Thoracic aorta (tissue), 2 donors: ENCODE data around the gene CYS1. TPM values are rescaled to one million over a fixed set of nuclear protein-coding genes. Genes with fewer than 3 reads are reported as not detected.

Source experiments
- ATAC-seq: fragments of 150-250 bp; one replicate; pipeline ENCODE4 v1.8.0; 2017; ENCODE audit warnings: low read depth; ENCODE audit not compliant: insufficient number of reproducible peaks, low FRiP score
- DNase-seq: peaks from one replicate; pipeline ENCODE4 v3.0.0-alpha.2; 2020; ENCODE audit warnings: low spot score
- H3K27ac ChIP-seq, 2 donors: fragments of 200-600 bp; sonication (generic); 1 replicate in 1 of 2; 2 replicates in 1 of 2; pipeline ENCODE4 v1.5.1; 2016; ENCODE audit warnings: mild to moderate bottlenecking in 2 of 2, moderate library complexity in 2 of 2
- H3K27me3 ChIP-seq: fragments of 200-600 bp; sonication (generic); replicated peaks from 2 replicates; pipeline ENCODE4 v1.6.0; 2016; ENCODE audit warnings: mild to moderate bottlenecking; ENCODE audit not compliant: insufficient read depth
- H3K36me3 ChIP-seq: fragments of 200-600 bp; sonication (generic); one replicate; pipeline ENCODE4 v1.5.1; 2016
- H3K4me1 ChIP-seq, 2 donors: fragments of 200-600 bp; sonication (generic); 1 replicate in 1 of 2; 2 replicates in 1 of 2; pipeline versions ENCODE4 v1.5.1 to v1.6.0; 2016; ENCODE audit warnings: low read depth in 2 of 2, mild to moderate bottlenecking in 1 of 2; ENCODE audit not compliant: control insufficient read depth in 1 of 2
- H3K4me3 ChIP-seq: fragments of 200-600 bp; sonication (generic); 2 replicates; pipeline ENCODE4 v1.5.1; 2016; ENCODE audit warnings: mild to moderate bottlenecking
- H3K9me3 ChIP-seq: fragments of 200-600 bp; sonication (generic); 2 replicates; pipeline ENCODE4 v1.5.1; 2016
- CTCF ChIP-seq: fragments of 200-600 bp; sonication (generic); IDR thresholded peaks from one replicate; pipeline ENCODE4 v1.5.1; 2019; ENCODE audit warnings: antibody characterized with exemption
- total RNA-seq, 2 donors: library from RNA; depleted of rRNA; stranded (reverse); fragments of >200 nt; gene quantifications; one replicate each; pipeline versions ENCODE4 v1.1.0 to v1.2.3, GENCODE V29; 2016

The CYS1 gene
- total RNA-seq, 2 donors from 2014 or later: 13.5 to 26.9 TPM

- no peaks in the 10 kb centered on the region for H3K27me3 ChIP-seq
- peak overlapping the region in 1 of 2 donors; percentile 15 for H3K27ac ChIP-seq
- H3K4me1 ChIP-seq: peaks cover 12 to 48% of the 10 kb centered on the region in 2 donors
- DNase-seq: no peak
- H3K36me3 ChIP-seq: no peaks in the 10 kb centered on the region
- H3K4me3 ChIP-seq: no peak overlapping the region
- H3K9me3 ChIP-seq: no peaks in the 10 kb centered on the region
- TF ChIP-seq CTCF: no peak
- ATAC-seq: no peak
Observed at GRCh38 chr2:10008809-10009176, 71.4 kb downstream of the CYS1 start.

- ATAC-seq (no peak), DNase-seq (no peak)
- Histone ChIP-seq H3K27me3 (no peaks in the 10 kb centered on the region), H3K9me3 (no peaks in the 10 kb centered on the region), H3K36me3 (no peaks in the 10 kb centered on the region), H3K27ac (peak overlapping the region in 1 of 2 donors; percentile 15), H3K4me1 (peaks cover 12 to 48% of the 10 kb centered on the region in 2 donors), H3K4me3 (no peak overlapping the region)
- no peak for TF ChIP-seq CTCF
Observed at GRCh38 chr2:10007921-10008808, 72.0 kb downstream of the CYS1 start.

- TF ChIP-seq CTCF: no peak
- Histone ChIP-seq H3K4me1 (peaks cover 12 to 48% of the 10 kb centered on the region in 2 donors), H3K9me3 (no peaks in the 10 kb centered on the region), H3K27me3 (no peaks in the 10 kb centered on the region), H3K36me3 (no peaks in the 10 kb centered on the region), H3K4me3 (no peak overlapping the region), H3K27ac (no peak overlapping the region)
- DNase-seq: no peak
- ATAC-seq: no peak
Observed at GRCh38 chr2:10007435-10007834, 72.8 kb downstream of the CYS1 start.

Other genes with a start within 250 kb of the CYS1 start
- 10 to 100 TPM in 1 of 2 donors, 1 to 10 TPM in 1; 8.3 to 11.2 TPM for gene TAF1B, start 236.9 kb downstream of the CYS1 start, total RNA-seq
- gene GRHL1, start 128.7 kb downstream of the CYS1 start, total RNA-seq: 1 to 10 TPM in 1 of 2 donors, under 1 TPM in 1; 0.41 to 9.5 TPM
- 10 to 100 TPM; 14.4 to 20.0 TPM for gene KLF11, start 36.9 kb downstream of the CYS1 start, total RNA-seq
- 1 to 10 TPM in 1 of 2 donors, under 1 TPM in 1; 0.92 to 1.2 TPM for gene RRM2, start 42.3 kb upstream of the CYS1 start, total RNA-seq
- gene HPCAL1, start 222.5 kb upstream of the CYS1 start, total RNA-seq: 10 to 100 TPM; 34.6 to 50.2 TPM